Measurements from ENCODE around the gene EDNRA.

Gene EDNRA

GRCh38 chr4:147591106-147591505, 110.2 kb downstream of the EDNRA start:
- no peak for DNase-seq

- no peak for DNase-seq
Observed at GRCh38 chr4:147594107-147594506, 113.2 kb downstream of the EDNRA start.
